Brain pericyte (primary cell): ENCODE results near the gene MRPL28.
"Not testable (repeated sequence)": the region's sequence is repeated elsewhere in the genome, so short reads cannot be mapped to it uniquely, and the experiment has no call there.

Experiments
- DNase-seq: peaks from one replicate; pipeline ENCODE4 v3.0.0-alpha.2; 2012; ENCODE audit warnings: low read depth, low spot score

Gene MRPL28

GRCh38 chr16:373848-374615, 3.7 kb upstream of the MRPL28 start:
- no peak for DNase-seq

GRCh38 chr16:373020-373598, 2.8 kb upstream of the MRPL28 start:
- DNase-seq: no peak

DNA sequence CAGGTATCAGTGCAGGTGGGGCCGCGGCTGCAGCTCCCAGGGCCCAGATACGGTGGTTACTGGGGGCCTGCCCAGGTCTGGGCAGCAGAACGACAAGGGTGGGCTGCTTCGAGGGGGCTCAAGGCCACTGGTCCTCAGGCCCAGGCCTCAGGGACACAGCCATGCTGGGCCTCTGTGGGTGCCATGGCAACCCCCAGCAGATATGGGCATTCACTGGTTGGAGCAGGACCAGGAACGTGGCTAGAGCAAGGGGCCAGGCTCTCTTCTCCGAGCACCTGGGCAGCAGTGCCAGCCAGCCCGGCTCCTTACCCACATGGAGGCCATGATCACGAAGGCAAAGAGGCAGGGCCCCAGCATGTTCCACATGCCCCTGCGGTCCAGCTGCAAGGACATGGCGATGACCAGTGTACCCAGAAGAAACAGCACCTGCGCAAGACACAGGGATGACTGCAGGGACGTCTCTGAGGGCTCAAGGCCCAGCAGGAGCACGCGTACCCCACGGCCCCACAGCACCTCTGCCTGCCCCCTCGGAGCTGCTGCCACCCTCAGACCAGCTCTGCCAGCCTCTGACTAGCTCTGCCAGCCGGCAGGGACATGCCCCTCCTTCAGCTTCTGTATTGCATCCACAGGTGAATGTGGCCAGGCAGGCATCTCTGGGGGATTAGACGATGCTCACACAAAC, 2.1 kb upstream of the MRPL28 start:
- no peak for DNase-seq

- no peak for DNase-seq
Measured at GRCh38 chr16:371515-372301, 1.4 kb upstream of the MRPL28 start.

- no peak for DNase-seq
Measured at GRCh38 chr16:370979-371514, 709 bp upstream of the MRPL28 start.

- DNase-seq: no peak
Measured at GRCh38 chr16:369866-370436, 387 bp downstream of the MRPL28 start.

- no peak for DNase-seq
Measured at GRCh38 chr16:369275-369865, 968 bp downstream of the MRPL28 start.

- no peak for DNase-seq
Measured at GRCh38 chr16:368388-369158, 1.8 kb downstream of the MRPL28 start.

- DNase-seq: no peak
Measured at GRCh38 chr16:367333-367903, 2.9 kb downstream of the MRPL28 start.

- no peak for DNase-seq
Measured at GRCh38 chr16:366476-366875, 3.9 kb downstream of the MRPL28 start.

DNA sequence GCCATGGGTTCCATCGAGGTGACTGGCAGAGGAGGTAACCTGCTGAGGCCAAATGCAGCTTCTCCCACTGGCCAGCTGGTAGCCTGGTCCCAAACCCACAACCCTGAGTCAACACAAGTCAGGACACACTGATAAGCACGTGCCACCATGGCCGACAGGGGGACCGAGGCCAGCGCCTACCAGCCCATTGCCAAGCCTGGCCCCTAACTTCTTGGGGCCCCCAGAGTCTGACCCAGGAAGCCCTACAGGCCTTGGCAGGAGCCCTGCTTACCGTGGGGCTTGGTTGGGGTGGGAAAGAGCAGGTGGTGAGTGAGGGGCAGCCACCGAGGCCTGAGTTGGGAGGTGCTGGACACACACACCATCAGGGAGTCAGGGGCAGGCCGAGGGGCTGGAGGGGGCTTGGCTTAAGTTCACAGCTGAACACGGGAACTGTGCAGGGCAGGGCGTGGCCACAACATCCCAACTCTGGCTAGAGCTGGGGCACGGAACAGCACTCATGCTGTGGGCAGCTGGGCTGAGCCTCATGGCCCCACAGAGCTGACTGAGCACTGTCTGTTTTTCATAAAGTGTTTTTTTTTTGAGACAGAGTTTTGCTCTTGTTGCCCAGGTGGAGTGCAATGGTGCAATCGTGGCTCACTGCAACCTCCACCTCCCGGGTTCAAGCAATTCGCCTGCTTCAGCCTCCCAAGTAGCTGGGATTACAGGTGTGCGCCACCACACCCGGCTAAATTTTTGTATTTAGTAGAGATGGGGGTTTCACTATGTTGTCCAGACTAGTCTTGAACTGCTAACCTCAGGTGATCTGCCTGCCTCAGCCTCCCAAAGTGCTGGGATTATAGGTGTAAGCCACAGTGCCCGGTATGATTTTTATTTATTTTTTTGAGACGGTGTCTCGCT, 5.5 kb downstream of the MRPL28 start:
- DNase-seq: no peak

DNA sequence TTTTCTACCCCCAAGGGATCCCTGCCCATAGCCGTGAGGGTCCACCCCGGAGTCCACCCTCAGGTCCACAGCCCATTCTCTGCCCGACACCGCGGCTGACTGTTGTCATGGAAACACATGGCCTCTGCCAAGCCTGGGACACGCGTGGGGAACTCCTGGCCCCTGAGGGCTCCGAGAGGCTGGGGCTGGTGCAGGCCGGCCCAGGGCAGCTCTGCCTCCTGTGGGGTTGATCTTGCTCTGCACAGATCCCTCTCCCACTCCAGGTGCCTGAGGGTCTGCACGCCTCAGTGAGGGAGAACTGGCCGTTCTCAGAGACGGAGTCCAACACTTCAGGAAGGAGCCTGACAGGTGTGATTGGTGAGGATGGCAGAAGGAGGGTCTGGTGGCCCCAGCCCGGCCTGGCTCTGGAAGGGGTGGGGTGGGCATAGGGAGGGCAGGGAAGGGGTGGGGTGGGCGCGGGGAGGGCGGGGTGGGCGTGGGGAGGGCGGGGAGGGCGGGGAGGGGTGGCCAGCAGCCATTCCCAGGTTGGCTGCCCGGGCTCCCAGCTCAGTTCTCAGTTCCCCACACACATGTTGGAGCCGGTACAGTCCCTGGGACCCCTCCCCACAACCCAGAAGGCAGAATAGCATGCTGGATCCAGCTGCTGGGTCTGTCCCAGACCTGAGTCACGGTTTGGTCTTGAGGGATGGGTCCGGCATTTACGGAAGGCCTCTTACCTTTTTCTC, 6.4 kb downstream of the MRPL28 start:
- DNase-seq: no peak

DNA sequence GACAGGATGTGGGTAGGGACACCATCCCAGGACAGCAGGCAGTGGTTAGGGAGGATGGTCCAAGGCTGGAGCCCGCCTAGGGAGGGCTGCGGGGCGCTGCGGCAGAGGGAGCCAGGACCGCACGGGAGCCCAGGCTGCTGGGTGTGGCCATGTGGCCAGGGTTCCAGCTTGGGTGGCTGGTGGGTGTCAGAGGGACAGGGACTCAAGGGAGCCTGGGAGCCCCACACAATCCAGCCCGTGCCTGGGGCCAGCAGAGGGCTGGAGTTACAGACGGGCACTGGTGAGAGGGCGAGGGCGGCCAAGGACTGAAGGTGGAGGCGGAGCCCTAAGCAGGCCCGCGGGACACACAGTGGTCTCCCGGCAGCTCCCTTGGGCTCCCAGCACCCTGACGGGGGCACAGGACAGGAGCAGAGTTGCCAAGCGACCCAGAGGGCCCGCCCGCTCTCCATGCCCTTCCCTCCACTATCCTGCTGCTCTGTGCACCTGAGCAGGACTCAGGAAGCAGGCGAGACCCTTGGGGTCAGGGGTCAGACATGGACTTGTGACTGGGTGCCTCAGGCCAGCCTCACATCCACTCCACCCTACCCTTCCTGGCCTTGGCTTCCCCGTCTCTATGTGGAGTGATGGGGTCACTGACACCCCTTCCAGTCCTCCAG, 7.1 kb downstream of the MRPL28 start:
- DNase-seq: no peak

- not testable (repeated sequence) for DNase-seq
Measured at GRCh38 chr16:362702-362999, 7.7 kb downstream of the MRPL28 start.

DNA sequence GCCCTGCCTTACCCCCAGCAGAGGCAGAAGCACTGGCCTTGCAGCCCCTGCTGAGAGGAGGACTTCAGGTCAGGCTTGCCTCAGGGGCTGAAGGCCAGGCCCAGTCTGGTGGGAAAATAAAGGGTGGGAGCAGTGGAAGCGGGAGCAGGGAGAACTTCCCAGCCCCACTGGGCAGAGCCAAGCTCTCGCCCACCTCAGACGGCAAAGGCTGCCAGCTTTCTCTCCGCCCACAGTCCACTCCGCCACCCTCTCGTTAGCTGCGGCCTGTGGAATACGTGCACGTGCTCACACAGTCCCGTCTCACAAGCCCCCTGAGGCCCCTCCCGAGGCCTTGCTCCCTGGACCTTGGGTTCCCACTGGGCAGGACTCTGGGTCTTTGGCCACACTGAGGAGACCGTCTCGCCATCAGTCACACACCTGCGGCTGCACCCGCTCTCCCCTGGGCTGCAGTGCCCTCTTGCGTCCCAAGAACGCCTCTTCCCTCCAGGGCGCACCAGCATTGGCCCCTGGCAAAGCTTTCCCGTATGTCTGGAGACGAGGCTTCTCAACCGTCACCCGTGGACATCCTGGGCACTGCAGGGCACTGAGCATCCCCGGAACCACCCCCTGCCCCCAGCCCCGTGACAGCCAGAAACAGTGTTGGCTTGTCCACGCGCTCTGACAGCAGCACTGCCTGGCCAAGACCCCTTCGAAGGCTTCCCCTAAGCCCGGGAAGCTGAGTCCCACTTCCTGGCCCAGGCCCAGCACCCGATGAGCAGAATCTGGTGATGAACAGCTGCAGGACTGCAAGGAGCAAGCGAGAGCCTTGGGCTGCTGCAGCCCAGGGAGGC, 8.3 kb downstream of the MRPL28 start:
- no peak for DNase-seq

DNA sequence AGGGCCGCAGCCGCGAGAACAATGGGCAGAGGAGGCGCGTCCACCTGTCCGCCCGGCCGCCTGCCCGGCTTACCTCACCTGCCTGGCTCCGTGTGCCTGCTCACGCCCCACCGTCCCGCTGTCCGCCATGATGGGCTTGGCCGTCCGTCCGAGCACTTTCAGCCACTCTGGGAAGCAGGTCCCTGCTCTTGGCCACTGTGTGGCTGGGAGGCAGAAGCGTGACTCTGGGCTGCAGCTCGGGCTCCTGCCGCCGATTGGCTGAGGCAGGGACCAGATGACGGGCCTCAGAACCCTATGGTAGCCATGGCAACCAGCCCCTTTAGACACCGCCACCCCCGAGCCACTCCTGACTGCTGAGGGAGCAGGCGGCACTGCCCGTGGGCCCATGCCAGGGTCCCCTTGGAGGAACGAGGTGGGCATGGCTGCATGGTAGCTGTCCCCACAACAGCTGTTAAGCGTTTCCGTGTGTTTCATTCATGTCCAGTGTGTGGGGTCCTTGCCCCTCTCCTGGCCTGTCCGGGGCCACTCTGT, 8.9 kb downstream of the MRPL28 start:
- no peak for DNase-seq
